Erythroblast (primary cell): Measurements from ENCODE around the gene MAP7D3.

Experiments used
- GATA1 ChIP-seq: IDR thresholded peaks from 2 replicates; pipeline ENCODE4 v1.6.1; 2011; ENCODE audit warnings: low read depth, mild to moderate bottlenecking, control low read depth, low read length, moderate library complexity
- POLR2A ChIP-seq: IDR thresholded peaks from 2 replicates; pipeline ENCODE4 v1.6.1; 2011; ENCODE audit warnings: mild to moderate bottlenecking, low read length

- TF ChIP-seq POLR2A = no peak
- TF ChIP-seq GATA1 = no peak
Measured at GRCh38 chrX:136275553-136275952, 24.4 kb upstream of the MAP7D3 start.
